Sciatic nerve (tissue), 2 donors: Measurements from ENCODE around the gene WDFY2. TPM values are rescaled to one million over a fixed set of nuclear protein-coding genes. Genes with fewer than 3 reads are reported as not detected.

Experiments used
- ATAC-seq: fragments of 200-7000 bp; cut with Tn5 transposase; one replicate; pipeline ENCODE4 v1.9.1; 2020; ENCODE audit warnings: mild to moderate bottlenecking, moderate library complexity
- DNase-seq: peaks from one replicate; pipeline ENCODE4 v3.0.0-alpha.2; 2020; ENCODE audit warnings: low spot score
- intact Hi-C: fragments of 100-400 bp; cut with DNase I; formaldehyde crosslinking; loops from one replicate; pipeline ENCODE4 v1.14.2; 2022
- total RNA-seq: library from RNA; stranded (reverse); fragmentation: NEBNext Ultra II Directional; extraction: Animal tissue kit (Norgen Biotek cat#: 25700); gene quantifications from one replicate; pipeline ENCODE4 v1.2.1, GENCODE V29; 2021
- donor health status: DM: no; HTN: no; CAD: no.
- donor health status: DM: no; HTN: no; CAD: no.

Gene WDFY2
- total RNA-seq, 1 donor from 2014 or later, result 22.1 TPM

DNA sequence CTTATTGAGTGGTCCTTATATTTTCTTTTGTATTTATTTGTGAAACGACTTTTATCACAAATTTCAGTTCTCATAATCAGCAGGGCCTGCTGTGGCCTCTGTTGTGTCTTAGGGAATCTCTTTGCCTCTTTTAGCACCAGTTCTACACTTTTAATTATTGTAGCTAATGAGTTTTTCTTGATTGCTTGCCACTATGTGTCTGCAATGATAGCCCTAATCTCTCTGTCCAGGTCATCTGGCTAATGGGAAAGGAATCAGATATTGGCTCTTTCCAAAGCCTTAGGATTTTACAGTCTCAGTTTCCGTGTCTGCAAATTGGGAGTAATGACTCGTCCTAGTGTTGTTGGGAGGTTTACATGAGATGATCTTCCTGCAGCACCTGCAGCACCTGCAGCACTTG is 10.2 kb downstream of the WDFY2 start:
- DNase-seq (no peak), ATAC-seq (no peak)
- intact Hi-C loops, result no loop called here

DNA sequence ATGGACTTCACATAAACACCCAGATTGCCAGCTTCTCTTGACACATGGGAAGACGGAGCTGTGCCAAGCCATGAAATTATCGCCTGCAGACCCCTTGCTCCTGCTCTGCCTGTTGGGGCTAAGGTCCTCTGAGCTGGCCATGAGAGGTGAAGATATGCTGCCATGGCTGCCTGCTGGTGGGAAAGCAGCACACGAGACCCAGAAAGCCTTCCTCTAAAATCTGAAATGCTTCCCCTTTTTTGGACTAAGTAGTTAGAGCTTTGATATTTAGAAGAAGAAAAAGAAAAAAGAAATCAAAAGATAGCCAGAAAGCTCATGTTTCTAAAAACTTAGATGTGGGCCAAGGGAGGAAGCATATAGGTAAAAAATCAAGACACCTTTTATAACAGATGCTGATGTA is 11.2 kb downstream of the WDFY2 start:
- intact Hi-C loops, result no loop called here
- no peak for ATAC-seq

DNA sequence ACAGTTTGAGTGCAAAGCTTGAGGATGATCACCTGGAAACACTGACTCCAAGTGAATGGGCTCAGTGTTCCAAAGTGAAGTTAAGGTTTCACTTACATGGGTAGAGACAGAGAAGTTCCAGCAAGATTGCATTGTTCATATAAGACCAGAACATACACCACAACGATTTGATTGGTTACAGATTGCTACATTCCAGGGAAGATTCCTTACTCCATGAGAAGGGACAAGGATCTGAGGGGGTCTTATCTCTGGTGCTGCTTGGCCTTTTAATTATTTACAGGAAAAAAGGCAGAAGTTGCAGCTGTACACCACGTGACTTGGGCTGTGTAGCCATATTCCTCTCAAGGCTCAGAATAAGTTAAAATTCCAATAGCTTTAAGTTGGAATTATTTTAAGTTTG is 12.3 kb downstream of the WDFY2 start:
- intact Hi-C loops, result no loop called here

More for the DNA sequence above, 11.2 kb downstream of the WDFY2 start:
- no peak for DNase-seq

DNA sequence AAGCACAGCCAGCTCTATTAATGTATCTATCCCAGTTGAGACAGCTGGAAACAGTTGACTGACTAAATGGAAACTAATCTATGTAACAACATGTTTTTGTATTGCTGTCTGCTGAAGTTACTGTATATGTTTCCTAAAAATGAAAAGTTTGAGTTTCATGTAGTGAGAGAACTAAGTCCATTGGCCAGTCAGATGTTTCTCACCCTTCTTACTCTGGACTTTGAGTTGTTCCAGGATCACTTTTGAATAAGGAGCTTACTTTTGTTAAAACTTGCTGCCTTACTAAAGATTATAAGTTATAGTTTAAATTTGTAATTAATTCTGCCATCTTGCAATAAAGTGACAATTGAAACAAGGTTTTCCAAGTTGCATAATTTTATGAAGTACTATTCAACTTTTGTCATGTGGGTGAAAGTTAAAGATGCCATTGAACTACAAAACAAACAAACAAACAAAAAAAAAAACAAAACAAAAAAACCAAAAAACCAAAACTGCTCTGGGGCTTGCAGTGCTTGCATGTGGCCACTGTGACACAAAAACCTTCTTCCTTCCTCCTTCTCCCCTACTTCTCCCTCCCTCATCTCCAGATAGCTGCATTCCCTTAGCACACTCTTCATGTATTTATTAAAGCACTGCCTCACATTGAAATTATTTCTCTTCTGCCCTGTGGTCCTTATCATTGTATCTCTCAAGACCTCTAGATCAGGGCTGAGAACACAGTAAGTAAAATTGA is 15.3 kb downstream of the WDFY2 start:
- ATAC-seq, result no peak
- no peak for DNase-seq
- intact Hi-C loops, result no loop called here

More for the DNA sequence above, 12.3 kb downstream of the WDFY2 start:
- no peak for DNase-seq
- ATAC-seq, result no peak

DNA sequence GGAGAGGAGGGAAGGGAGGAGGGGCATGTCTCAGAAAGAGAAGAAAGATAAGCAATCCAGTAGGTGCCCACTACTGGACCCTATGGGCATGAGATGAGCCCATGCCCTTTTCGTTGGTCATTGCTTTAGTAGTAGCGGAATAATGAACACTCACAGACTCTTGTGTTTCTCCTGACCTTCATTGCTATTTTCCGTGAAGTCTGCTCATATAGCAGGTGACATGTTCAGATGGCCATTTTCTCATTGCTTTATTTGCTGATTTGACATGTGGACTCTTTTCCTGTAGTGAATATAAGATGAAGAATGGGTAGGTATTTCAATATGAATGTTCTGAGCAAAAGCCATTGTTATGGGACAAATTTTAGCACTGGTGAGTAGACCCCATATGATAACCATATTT is 16.4 kb downstream of the WDFY2 start:
- no peak for ATAC-seq

DNA sequence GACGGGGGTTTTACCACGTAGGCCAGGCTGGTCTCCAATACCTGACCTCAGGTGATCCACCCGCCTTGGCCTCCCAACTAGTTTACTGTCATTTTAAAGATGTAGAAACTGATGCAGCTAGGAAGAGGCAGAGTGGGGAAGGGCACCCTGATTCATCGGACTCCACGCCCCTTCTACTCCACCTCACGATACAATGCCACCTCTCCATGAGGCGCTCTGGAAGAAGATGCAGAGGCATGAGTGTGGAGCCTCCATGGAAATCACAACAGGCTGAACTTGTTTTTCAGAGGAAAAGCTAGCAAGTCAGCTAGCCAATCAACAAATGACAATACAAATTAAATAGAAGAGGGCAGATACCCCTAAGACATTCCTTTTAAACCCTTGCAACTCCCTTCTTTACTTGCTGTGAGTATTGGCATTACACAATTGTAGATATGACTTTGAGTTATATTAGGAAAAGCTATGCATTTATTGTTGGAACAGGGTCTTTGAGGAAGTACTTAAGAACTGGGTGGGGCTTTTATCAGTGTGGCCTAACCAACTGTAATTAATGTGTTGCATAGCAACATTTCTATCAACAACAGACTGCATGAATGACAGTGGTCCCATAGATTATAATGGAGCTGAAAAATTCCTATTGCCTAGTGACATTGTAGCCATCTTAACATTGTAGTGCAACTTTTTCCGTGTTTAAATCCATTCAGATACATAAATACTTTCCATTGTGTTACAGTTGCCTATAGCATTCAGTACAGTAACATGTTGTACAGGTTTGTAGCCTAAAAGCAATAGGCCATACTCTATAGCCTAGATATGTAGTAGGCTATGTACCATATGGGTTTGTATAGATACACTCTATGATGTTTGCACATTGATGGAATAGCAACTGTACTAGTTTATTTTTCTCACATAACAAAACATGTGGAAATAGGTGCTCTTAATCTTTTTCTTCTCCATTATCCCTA is 17.6 kb downstream of the WDFY2 start:
- DNase-seq, result no peak
- ATAC-seq, result no peak
- intact Hi-C loops, result no loop called here

More for the DNA sequence above, 16.4 kb downstream of the WDFY2 start:
- DNase-seq, result no peak
- intact Hi-C loops, result no loop called here

DNA sequence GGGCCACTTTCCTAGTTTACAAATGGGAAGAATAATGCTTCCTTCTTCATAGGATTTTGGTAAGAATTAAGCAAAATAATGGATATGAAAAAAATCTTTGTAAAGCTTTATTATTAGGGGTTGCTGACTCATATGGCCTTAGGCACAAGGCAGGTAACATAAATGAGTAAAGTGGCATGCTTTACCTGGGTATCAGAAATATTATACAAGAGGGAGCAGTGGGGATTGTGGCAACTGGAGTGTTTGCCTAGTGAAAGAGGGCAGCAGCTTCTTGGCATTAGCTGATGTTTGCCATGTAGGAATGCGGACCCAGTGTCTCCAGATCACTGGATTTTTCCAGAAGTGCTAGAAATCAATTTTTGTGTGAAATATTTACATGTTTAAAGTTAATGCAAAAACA is 19.5 kb downstream of the WDFY2 start:
- intact Hi-C loops, result no loop called here
- ATAC-seq, result no peak
- no peak for DNase-seq

DNA sequence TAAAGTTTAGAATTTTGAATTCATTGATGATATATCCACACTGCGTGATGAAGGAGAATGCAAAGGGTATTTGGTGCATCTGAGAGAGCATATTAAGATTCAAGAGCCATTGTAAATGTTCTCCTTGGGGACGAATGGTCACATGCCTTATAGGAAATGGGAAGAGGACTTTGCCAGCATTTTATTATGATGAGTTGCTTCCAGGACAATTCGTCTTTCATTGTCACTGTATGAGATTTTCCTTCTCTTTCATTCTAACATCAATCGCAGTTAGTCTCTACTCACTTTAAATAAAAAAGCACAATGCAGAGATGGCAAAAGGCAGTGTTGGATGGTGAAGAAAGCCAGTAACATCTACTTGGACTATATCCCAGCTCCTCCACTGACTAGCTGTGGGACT is 21.4 kb downstream of the WDFY2 start:
- no peak for ATAC-seq
- intact Hi-C loops, result no loop called here
- no peak for DNase-seq

DNA sequence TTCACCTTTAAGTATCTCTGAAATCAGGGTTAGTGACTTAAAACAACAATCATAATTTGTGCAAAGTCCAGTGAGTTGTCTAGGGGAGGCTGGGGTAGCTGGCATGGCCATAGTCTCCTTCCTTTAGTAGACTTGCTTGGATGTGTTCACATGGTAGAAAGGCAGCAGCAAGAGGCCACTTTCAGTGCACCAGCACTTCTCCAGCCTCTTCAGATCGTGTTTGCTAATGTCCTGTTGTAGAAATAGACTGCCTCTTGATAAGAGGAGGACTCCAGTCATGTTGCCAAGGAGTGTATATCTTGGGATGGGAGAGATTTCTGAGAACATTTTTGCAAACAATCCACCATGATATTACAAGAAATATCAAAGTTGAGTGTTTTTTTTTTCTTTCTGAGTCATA is 22.9 kb downstream of the WDFY2 start:
- DNase-seq (no peak), ATAC-seq (no peak)
- intact Hi-C loops, result no loop called here

DNA sequence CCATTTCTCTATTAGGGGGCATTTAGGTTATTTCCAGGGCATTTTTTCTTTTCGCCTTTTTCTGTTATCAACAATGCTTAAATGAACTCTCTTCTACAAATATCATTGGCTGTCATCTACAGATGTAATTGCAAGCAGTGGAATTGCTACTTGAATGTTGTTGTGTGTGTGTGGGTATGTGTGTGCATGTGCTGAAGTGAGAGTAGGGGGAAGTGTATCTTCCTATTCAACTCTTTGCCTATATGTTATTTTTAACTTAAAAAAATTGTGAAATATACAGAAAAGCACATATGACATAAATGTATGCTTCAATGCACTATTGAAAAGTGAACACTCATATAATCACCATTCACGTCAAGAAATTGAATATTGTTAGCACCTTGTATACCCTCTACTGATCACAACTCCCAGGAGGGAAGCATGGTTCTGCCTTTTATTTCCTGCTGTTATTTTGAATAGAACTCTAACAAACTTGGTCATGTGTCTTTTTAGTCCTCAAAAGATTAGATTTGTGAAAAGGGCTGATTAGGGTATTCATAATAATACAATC is 24.7 kb downstream of the WDFY2 start:
- ATAC-seq (no peak), DNase-seq (no peak)
- intact Hi-C loops, result no loop called here

DNA sequence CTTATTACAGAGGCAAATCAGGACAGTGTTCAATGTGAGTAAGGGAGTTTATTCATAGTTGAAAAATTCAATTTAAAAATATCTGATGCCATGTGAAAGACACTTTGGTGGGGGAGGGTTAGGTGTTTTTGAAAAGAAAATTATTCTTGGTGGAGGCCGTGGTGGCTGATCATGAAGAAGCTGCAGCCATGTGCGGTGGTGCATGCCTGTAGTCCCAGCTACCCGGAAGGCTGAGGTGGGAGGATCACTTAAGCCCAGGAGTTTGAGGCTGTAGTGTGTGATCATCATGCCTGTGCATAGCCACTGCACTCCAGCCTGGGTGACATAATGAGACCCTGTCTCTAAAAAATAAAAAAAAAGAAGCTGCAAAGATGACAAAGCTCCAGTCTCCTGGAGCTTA is 28.6 kb downstream of the WDFY2 start:
- ATAC-seq, result no peak
- DNase-seq, result no peak
- intact Hi-C loops, result no loop called here

DNA sequence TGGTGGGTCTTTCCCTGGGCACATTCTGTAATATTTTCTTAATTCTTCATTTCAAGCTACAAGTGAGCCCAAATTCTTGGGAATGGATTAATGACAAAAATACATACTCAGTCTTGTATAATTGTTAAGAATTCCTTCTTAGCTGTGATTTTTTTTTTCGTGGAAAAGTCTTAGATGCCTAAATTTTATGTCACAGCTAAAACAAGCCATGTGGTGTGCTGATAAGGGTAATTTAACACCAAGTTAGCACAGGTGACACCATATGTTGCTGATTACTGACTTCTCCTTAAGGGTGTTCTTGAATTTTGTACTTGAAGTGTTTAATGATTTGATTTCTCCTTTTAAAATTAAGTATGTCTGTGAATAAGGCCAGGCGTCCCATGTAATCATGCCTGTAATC is 29.3 kb downstream of the WDFY2 start:
- intact Hi-C loops, result no loop called here
- DNase-seq, result no peak
- ATAC-seq, result no peak

DNA sequence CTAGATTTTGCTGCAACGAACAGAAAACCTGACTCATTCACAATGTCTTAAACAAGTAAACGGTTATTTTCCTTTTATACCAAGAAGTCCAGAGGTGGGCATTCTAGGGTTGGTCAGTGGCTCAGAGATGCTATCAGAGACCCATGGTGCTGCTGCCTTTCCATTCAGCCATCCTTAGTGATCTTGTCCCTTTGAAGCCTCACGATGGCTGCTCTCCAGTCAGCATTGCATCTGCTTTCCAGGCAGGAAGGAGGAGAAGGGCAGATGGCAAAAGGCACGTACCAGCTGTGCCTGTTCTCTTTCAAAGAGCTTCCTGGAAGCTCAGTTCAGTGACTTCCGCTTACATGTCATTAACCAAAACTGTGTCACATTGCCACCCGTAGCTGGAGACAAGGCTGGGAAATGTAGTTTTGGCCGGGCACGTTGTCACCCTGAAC is 30.1 kb downstream of the WDFY2 start:
- intact Hi-C loops, result no loop called here
- DNase-seq, result no peak
- ATAC-seq, result peak; percentile 67

DNA sequence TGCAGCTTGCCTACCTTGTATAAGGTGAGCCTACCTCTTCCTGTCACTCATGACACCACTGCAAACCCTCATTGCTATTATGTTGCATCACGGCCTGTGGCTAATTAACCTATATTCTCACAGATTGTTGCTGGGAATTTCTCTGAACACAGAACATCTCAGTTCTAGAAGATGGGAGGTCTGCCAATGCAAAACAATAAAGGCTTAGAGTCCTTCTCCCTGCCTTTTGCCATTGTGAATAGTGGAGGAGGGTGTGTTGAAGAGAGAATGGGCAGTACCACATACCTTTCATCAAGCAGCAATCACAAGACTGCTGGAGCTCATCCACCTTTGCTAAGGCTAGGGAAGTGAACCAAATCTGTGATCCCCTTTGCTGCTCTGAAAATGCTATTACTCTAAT is 34.4 kb downstream of the WDFY2 start:
- ATAC-seq, result peak; percentile 46
- intact Hi-C loops, result no loop called here
- DNase-seq, result no peak

DNA sequence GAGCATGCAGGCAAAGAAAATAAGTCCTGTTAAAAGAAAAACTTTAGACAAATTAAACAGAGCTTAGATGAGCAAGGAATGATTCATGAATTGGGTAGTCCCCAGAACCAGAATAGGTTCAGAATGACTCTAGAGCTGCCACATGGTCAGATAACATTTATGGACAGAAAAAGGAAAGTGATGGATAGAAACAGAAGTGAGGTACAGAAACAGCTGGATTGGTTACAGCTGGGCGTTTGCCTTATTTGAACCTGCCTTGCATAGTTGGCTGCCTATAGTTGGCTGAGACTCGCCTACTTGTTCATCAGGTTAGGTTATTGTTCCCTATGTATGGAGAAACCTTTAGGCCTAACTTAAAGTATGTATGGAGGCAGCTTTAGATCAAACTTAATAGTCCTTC is 35.4 kb downstream of the WDFY2 start:
- DNase-seq (no peak), ATAC-seq (peak; percentile 39)
- intact Hi-C loops, result loop anchor here (5.0 kb wide), 1 partner anchor 1317 kb away; no protein-coding TSS in a partner anchor

DNA sequence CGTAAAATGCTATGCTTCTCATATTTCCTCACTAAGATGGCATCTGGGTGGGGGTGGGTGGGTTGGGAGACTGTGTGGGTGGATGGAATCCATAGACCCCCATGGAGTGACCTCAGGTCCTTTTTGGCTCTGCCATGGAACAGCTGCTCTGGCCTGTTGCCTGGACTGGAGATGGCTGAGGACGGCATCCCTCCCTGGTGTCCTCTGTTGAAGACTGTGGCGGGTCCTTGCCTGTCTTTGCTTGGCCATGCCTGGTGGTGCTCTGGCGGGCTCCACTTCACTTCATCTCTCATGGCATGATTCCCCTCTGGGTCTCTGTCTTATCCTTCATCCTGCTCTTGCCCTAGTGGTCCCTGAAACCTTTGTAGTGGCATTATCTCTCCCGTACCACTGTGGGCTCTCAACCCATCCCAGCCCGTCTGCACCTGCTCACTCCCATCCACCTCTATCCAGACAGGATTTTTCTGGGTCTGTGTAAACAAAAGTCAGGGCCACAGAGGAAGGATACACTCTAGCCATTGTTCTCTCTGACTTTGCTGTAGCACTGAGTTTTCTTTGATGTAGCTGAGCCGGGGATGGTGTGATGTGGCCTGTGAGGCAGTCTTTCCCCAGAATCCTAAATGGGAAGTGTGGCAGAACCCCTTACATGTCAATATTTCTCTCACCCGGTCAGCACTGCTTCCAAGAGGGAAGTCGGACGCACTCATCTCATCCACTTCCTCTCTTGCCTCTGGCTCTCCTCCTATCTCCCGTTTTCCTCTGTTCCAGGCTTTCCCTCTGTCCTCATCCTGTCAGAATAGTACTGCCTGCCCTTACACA is 36.1 kb downstream of the WDFY2 start:
- intact Hi-C loops, result loop anchor here (5.0 kb wide), 1 partner anchor 1318 kb away; no protein-coding TSS in a partner anchor
- DNase-seq (no peak), ATAC-seq (peak; percentile 52)

DNA sequence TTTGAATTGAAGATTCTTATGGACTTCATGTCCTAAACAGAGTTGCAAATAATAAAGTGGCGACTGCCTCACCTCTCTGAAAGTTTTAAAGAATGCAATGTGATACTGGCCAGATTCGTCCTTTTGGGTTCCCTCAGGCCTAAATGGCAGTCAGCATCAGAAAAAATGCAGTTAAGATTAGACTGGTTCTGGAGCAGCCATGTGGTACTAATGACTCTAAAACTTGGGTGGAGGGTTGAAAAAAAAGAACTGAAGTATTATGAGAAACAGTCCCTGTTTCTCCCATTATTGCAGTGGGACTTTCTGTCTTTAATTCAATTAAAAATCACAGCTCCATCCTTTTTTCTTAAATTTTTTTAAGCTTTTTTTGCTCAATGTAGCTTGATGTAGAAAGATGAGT is 37.3 kb downstream of the WDFY2 start:
- ATAC-seq, result no peak
- intact Hi-C loops, result loop anchor here (5.0 kb wide), 1 partner anchor 1319 kb away; no protein-coding TSS in a partner anchor

DNA sequence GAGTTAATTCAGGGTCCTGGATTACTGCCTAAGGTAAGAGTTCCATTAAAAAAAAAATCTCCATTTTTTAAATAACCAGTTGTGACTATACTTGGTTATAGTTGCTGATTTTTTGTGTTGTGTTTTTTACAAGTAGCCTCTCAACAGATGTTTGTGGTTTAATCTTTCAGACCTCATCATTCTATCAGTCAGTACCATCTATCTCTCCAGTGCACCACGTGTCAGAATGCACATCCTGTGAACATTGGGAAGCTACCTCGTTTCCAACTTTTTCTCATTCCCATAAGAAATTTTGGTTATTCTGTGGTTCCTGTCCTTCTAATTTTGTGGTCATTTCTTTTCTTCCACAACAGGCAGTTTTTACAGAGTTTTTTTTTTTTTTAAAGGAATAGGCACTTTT is 39.2 kb downstream of the WDFY2 start:
- DNase-seq, result no peak
- intact Hi-C loops, result loop anchor here (5.0 kb wide), 1 partner anchor 1321 kb away; no protein-coding TSS in a partner anchor
- no peak for ATAC-seq

More for the DNA sequence above, 37.3 kb downstream of the WDFY2 start:
- no peak for DNase-seq

DNA sequence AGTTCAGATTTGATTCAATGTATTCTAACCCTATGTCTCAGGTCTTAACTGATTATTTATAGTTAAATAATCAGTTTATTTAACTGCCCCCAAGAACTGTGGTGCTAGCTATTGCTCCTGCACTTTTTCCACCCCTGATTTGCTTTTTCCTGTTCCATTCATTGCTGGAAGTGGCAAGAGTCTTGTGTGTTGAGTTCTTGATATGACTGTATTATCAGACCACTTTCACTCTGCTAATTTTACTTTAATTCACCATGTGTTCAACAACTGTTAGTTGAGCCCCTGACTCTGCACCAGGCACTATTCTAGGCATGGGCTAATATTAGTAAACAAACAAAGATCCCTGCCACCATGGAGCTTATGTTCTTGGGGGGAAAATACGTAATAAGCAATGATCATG is 39.9 kb downstream of the WDFY2 start:
- intact Hi-C loops, result loop anchor here (5.0 kb wide), 1 partner anchor 1322 kb away; no protein-coding TSS in a partner anchor
- no peak for ATAC-seq
- DNase-seq, result no peak
